SH-SY5Y (cell line): Measurements from ENCODE around the gene BICDL2.

Experiments used
- GATA2 ChIP-seq: IDR thresholded peaks from 2 replicates; pipeline ENCODE4 v1.6.1; 2011; ENCODE audit warnings: mild to moderate bottlenecking, low read depth, low read length
- GATA3 ChIP-seq: IDR thresholded peaks from 2 replicates; pipeline ENCODE4 v1.6.1; 2011; ENCODE audit warnings: low read depth, mild to moderate bottlenecking, low read length, moderate library complexity

DNA sequence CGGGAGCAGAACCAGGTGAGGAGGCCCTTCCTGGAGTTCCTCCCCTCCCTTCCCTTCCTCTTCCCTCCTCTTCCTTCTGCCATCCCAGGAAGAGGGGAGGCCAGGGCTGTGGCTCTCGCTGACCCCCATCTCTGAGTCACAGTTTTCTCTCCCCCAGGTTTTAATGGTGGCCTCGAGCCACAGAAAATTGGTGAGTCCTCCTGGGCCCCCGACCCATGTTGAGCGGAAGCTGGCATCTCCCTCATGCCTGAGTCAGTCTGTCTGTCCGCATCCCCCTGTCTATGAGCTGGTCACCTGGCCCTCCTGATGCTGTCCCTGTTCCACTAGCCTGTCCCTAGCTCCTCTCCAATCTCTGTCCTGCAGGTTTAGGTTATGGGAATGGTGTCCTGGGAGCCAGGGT, 36.8 kb downstream of the BICDL2 start:
- TF ChIP-seq GATA2 = no peak
- no peak for TF ChIP-seq GATA3
